ENCODE data around the gene TTC23. TPM values are rescaled to one million over a fixed set of nuclear protein-coding genes. Genes with fewer than 3 reads are reported as not detected.
A peak's percentile ranks its signal among the peaks of the same experiment; 100 is the strongest.

Gene TTC23
- total RNA-seq, 1 donor from 2014 or later: 29.7 TPM

DNA sequence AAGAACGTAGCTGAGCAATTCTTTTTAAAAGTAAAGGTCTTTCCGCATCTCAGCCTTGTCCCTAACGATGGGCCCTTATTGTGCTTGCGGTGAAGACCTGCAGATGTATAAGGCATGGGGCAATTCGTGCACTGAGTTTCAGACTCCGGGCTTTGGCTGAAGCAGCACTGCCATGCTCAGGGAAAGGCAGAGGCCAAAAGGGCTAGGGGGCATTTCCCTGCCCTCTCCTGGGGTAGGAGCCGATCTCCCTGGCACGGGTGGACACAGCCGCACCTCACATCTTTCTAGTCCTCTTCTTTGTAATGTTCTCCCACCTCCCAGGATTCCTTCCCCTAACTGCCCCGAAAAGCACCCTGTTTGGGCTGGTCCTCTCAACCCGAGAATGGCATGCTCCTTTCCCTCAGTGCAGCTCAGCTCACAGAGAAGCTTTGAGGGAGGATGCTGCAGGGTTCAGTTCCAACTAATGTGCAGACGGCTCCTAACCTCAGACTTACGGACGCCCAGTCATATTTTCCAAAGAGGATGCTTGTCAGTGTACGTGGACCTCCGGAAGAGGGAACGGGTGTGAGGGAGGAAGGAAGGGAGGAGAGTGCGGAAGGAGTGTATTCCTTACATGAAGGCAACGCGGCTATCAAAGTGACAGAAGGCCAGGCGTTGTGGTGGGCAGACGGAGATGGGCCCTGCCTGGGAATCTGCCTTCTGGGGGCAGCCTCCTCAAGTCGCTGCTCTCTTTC is 83.3 kb downstream of the TTC23 start:
- peak; percentile 9 for DNase-seq (ENCODE audit: low spot score)

DNA sequence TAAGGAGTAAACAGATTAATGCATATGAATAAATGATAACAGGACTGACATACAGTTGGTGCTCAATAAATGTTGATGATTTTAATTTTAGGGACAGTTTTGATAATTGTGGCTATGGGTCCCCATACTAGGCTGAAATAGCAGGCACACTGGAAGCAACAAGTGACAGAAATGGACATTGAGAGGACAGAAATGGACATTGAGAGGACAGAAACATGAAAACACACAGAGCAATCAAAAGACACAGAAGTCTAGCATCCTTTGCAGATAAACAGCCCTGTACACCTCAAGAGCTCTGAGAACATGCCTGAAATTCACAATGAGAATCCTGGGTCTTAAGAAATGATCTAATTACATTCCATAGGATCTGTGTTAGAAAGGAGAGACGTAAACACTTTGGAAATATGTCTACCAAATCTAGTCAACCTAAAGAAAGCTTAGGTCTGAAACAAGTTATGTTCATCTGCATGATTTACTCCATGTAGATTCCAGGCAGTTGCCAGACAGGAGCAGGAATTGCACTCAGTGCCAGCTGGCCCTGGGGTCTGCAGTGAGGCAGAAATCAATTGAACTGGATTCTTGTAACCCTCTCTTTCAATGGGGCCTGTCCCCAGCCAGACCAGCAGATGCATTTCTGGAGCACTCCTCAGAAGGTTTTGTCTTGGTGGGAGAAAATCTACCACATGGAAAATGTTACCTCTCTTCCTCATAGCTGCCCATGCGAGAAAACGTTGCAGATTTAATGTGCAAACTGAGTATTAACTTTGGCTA is 84.2 kb downstream of the TTC23 start:
- DNase-seq (ENCODE audit: low spot score): no peak

DNA sequence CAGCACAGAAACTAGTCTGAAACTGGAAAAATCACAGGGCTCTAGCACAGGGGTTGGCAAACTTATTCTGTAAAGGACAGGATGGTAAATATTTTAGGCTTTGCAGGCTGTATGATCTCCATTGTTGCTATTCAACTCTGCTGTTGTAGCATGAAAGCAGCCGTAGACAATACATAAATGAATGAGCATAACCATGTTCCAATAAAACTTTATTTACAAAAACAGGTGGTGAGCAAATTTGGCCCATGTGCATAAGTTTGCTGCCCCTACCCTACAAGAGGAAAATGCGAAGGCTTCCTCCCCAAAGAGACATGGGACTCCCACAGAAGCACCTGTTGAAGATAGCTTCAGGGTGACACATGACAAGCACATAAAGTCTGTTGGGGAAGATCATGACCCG is 85.3 kb downstream of the TTC23 start:
- DNase-seq (ENCODE audit: low spot score): no peak

DNA sequence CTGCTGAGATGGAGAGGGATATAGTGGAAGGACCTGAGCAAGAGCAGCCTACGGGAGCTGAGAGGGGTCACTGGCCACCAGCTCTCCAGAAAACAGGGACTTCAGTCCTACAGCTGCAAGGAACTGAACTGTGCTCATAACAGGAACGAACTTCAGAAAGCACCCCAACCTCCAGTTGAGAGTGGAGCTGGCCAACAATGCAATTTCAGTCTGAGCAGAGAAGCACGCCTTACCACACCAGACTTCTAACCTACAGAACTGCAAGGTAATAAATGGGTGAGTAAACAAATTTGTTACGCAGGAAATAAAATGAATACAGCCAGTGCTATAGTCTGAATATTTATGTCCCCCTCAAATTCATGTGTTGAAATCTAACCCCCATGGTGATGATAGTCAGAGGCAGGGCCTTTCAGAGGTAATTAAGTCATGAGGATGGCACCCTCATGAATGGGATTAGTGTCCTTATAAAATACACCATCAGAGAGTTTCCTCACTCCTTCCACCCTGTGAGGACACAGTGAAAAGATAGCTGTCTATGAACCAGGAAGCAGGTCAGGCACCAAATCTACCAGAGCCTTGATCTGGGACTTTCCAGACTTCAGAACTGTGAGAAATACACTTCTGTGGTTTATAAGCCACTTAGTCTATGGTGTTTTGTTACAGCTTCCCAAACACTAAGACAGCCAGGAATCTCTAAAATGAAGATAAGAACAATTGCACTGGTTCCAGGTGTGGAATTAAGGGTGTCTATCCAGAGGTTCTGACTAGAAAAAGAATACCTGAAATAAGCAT is 85.9 kb downstream of the TTC23 start:
- no peak for DNase-seq (ENCODE audit: low spot score)

DNA sequence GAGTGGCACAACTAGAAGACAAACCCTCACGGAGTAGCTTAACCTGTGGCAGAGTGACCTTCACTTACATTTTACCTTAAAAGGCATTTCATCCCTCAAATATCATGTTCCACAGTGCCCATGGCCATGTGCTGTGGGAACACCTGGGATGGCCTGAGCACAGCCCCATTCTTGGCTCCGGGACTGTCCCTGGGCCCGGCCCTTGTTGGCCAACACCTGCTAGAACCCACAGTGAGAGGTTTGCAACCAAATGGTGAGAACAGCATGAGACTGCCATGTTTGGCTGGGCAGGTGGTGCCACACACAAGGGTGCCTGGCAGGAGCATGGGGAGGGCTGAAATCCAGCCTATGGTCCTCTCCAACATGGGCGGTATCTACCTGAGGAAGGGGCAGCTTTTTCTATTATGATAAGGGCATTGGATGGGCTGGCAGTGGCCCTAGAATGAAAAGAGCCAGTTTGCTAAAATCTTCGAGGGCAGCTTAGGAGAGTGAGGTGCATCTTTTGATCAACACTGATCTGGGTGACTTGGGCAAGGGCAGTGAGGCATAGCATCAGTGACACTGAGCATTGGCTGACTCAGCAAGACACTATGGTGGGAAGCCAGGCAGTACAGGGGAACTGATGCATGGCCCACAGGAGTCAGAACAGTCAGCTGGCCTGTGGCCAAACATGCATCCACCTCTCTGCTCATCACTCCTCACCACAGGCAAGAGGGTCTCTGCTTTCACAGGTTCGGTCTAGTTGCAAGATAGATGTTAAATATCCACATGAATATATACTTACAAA is 90.6 kb downstream of the TTC23 start:
- no peak for DNase-seq (ENCODE audit: low spot score)

DNA sequence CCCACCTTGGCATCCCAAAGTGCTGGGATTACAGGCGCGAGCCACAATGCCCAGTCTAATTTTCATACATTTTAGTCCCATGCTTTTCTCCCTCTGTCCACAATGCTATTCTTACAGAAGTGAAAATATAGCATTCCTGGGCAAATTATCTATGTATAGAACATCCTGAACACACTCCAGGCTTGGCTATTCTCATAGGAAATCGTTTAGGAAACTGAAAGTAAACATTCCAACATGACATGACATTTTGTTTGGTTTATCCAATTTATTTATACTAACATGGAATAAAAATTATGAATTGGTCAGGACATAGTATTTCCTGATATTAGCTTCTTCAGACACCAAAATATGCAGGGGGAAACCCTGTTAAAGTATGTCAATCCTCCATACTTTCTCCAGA is 91.9 kb downstream of the TTC23 start:
- DNase-seq (ENCODE audit: low spot score): no peak

DNA sequence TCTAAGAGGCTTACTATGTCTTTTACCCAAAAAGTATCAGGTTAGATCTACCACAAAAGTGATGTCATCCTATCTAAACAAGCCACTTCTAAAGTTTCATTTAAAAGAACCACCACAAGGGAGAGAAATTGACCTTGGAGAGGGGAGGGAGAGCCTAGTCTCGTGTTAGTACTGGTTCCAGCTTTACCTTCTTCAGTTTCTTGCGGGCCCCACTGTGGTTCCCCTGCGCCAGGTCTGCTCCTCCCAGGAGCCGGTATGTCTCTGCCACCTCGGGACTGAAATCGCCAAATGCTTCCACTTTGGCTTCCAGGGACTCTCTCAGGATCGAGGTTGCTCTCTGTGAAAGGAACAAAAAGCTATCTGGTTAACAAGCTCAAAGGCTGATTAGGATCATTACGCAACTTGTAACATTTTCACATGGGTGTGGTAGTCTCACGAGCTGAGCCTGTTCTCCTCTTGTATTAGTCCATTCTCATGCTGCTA is 93.4 kb downstream of the TTC23 start:
- DNase-seq (ENCODE audit: low spot score): peak; percentile 49

DNA sequence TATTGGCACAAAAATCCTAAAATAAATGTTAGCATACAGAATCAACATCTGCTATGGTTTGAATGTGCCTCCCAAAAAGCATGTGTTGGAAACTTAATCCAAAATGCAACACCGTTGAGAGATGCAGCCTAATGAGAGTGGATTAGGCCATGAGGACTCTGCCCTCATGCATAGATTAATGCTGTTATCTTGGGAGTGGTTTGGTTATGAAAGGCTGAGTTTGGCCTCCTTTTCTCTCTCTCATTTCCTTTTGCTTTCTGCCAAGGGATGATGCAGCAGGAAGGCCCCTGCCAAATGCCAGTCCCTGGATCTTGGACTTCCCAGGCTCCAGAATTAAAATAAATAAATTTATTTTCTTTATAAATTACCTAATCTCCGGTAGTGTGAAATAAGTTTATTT is 95.1 kb downstream of the TTC23 start:
- DNase-seq (ENCODE audit: low spot score): peak; percentile 44

DNA sequence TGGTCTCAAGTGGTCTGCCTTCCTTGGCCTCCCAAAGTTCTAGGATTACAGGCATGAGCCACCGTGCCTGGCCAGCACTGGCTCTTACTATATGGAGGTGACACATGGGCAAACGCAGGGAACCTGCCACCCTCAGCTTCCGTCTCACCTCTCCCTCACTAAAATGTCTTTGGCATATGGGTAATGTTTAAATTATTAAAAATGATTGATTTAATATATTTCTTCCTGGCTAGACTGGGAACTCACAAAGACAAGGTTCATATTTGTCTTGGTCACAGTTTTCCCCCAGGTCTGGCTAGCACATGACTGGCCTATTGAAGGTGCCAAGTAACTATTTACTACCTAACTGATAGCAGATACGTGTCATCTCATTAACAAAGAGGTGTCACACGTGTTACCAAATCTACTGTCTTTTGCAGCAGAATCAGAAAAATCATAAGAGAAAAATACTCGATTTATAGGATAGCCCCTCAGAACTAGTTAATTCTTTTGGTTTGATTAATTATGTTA is 96.3 kb downstream of the TTC23 start:
- DNase-seq (ENCODE audit: low spot score): peak; percentile 66

DNA sequence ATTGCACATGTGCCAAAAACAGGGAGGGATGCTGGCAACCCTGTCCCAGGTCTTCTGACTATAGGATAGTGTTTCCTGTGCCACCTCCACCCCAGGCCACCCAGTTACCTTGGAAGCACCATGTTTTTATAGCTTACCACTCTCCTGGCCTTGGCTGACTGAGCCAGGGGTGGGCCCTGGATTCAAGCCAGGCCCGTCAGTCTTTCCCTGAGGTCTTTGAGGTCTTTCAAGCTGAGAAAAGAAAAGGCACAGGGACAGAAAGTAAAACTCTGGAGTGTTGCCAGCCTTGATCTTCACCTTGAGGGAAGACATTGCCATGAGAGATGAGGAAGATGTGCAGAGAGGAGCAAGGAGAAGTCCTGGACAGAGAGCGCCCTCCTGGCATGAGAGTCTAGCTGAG is 98.2 kb downstream of the TTC23 start:
- no peak for DNase-seq (ENCODE audit: low spot score)

DNA sequence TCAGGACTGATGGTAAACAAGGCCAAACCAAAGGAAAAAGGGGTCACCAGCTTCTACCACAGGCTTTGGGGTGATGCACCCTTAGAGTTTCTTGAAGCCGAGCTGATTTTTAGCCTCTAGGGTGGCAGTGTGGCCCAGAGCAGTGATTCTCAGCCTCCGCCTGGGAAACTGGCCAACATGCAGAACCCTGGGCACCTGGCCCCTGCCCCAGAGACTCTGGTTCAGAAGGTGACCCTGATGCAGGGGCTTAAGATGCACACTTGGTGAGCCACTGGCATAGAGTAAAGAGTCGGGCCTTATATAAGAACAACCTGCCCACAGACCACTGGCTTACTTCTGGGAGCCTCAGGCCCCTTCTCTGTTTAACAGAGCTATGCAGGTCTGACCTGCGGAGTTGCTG is 100.0 kb downstream of the TTC23 start:
- no peak for DNase-seq (ENCODE audit: low spot score)

DNA sequence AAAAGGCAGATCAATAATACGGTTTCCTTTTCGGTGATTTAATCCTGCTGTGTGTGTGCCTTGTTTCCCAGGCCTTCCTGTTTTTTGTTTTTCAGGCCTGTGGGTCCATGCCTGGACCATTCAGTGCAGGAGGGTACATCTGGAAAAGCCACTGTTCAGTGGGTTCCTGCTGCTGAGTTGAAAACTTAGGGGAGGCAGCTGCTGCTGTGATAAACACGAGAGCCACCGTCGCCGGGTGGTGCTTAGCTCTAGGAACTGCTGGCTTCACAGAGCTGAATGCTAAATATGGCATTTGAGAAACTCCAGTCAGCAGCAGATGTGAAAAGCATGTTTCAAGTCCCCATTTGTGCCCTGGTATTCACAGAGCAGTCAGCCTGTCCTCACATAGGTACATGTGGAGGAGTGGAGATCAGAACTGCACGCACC is 100.5 kb downstream of the TTC23 start:
- no peak for DNase-seq (ENCODE audit: low spot score)

DNA sequence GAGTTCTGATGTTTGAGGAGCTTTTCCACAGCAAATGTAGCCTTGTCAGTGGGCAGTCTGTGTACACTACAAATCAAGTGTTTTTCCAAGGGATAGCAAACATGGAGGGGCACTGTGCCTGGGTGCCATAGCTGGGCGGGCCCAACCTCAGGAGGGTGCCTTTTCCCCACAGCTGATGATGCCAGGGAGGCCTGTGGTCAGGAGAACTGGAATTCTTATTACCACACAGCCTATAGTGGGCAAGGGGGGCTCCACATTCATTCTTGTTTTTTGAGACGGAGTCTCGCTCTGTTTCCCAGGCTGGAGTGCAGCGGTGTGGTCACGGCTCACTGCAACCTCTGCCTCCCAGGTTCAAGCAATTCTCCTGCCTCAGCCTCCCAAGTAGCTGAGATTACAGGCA is 102.7 kb downstream of the TTC23 start:
- no peak for DNase-seq (ENCODE audit: low spot score)

DNA sequence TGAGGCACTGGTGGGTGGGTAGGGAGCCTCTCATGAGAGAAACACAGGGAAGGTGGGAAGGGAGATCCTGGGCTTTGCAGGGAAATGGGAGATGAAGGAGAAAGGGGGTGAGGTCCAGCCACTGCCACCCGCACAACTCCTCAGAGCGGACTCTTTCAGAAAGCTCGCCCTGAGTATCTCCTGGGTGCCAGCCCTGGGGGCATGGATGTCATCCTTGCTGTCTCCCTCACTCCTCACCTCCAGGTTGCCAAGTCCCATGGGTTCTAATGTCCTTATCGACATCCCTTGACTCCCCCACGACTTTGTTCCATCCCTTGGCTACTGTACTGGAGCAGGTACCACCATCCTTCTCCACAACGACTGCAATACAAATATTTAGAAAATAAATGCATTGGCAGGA is 103.6 kb downstream of the TTC23 start:
- no peak for DNase-seq (ENCODE audit: low spot score)

DNA sequence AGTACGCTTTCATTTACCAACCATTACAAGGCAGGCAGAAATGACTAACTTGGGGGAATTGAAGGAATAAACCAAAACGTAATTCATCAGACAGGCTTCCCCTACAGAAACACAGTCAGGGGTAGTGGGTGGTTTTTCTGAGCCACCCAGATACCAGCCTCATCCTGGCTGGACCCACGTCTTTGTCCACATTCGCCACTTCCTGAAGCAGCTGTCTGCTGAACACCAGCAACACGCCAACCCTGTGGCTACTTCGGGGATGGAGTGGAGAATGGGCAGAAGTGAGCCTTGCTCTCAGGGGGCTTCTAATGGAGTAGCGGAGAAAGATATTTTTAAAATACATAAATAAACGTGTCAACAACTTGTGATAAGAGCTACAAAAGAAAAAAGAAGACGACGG is 104.4 kb downstream of the TTC23 start:
- DNase-seq (ENCODE audit: low spot score): no peak

DNA sequence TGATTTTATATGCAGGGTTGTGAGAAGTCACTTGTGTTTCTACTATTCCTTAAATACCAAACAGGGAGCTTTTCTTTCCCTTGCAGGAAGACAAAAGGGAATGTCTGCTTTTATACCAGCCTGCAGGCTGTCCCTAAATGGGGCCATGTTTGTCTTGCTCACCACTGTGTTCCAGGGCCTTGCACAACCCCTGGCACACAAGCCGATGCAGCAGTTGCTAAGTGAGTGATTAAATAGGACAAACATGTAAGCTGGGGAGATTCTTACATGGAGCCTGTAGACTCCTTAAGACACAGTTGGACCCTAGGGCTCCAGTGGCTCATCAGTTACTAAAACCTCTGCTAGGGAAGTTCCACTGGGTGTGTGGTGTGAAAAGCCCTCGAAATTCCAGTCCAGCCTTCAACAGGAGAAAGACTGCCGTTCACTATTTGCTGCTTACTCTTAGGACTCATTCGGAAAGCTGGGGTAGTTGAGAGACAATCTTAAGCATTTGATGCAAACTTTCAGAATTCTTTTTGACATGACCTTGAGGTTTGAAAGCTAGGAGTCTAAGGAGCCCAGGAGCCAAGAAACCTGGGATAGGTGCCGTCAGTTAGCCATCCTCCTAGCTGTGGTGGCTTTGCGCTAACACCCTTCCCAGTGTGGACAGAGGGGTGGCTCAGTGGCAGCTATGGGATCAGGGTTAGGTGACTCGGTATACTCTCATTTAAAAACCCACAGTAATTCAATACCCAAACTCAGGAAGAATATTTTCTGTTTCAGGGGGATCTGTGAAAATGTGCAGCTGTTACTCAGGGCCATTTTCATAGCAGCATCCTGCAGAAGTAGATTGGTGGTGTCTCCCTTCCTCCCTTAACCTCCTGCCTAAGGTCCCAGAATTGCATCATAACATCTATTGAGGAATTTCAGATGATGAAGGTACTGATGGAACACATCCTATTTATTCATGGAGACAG is 105.4 kb downstream of the TTC23 start:
- peak; percentile 55 for DNase-seq (ENCODE audit: low spot score)

DNA sequence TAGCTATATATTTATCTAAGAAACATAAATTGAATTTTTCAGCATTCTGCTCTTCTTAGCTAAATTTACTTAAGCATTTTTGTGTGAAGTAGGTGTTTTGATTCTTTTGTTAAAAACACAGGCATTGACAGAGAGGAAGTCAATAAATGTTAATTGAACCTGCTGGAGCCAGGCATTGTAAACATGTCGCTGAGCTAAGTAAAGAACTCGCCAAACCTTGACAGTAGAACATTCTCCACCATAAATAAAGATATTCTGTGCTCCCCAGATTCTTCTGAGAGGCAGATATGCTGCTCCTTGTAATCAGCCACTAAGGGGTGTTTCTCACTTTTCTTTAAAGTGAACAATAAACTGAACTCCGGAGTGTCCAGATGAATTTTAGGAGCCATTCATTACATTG is 106.1 kb downstream of the TTC23 start:
- DNase-seq (ENCODE audit: low spot score): no peak

DNA sequence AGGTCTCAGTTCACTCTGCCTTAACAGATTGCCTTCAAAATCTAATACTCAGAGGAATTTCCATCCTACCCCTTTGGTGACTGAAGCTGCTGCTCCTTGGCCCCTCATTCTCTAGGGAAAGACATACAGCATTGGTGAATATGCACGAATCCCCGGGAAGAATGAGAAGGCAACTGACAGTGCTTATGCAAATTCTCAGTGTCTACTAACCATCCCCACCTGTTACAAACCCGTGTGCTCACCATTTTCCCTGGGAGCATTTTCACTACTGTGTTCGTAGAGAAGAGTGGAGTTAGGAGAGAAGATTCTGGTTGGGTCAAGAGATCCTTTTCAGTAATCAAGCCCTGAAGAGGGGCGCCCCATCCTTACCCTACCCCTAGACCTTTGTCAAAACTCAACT is 106.8 kb downstream of the TTC23 start:
- no peak for DNase-seq (ENCODE audit: low spot score)

DNA sequence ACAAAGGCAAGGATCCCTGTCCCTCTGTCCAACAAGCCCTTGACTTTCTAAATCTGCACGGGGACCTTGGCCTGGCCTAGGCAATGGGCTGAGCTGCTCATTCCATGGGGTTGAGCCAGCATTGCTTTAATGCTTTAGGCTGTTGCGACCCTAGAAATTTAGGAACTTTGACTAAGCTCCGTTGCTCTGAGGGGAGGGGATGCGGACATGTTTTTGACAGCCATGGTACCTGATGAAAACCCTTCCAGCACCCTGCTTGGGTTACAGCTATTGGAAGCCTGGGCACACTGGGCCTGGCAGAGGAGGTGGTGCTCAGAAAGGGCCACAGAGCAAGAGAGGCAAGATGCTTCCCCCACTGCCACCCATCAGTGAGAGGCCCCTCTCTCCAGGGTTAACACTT is 107.4 kb downstream of the TTC23 start:
- DNase-seq (ENCODE audit: low spot score): no peak

DNA sequence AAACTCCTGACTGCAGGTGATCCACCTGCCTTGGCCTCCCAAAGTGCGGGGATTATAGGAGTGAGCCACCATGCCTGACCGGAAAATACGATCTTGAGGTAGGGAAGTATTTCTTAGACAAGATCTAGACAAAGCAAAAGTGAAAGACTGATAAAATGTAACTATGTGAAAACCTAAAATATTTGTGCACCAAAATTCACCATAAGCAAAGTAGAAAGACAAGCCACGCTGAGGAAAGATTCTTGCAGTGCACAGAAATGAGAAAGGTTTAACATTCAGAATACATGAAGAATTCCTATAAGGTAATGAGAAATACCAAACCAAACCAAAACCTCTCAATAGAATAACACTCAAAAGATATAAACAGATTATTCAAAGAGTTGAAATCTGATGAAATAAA is 108.8 kb downstream of the TTC23 start:
- DNase-seq (ENCODE audit: low spot score): no peak
